Measurements from ENCODE around the gene PPP6R2.

GRCh38 chr22:50465066-50465930, 122.2 kb downstream of the PPP6R2 start:
- TF ChIP-seq CTCF (conservative IDR thresholded peaks at IDR 0.05) (no peak), ZFX (IDR thresholded peaks at IDR 0.05) (no peak)

Measured in C4-2B (cell line).